GM12874 (cell line): ENCODE results near the gene EDAR.

Experiments used
- CTCF ChIP-seq: IDR thresholded peaks from 2 replicates; pipeline ENCODE4 v1.5.1; 2011; ENCODE audit warnings: low read depth, mild to moderate bottlenecking, control low read depth, low read length, moderate library complexity; ENCODE audit not compliant: insufficient read depth

EDAR gene

GRCh38 chr2:108922141-108922915 is 66.7 kb downstream of the EDAR start:
- no peak for TF ChIP-seq CTCF

- TF ChIP-seq CTCF: no peak
These were observed 67.7 kb downstream of the EDAR start for GRCh38 chr2:108921096-108922030.

GRCh38 chr2:108920686-108921085 is 68.3 kb downstream of the EDAR start:
- TF ChIP-seq CTCF: no peak

GRCh38 chr2:108919571-108920373 is 69.2 kb downstream of the EDAR start:
- no peak for TF ChIP-seq CTCF

- TF ChIP-seq CTCF: no peak
These were observed 70.1 kb downstream of the EDAR start for GRCh38 chr2:108918941-108919341.

GRCh38 chr2:108918156-108918874 is 70.7 kb downstream of the EDAR start:
- no peak for TF ChIP-seq CTCF
